GM19324 (cell line): ENCODE results near the gene GPR107.

ENCODE experiments used
- ATAC-seq: cut with Tn5 transposase; IDR thresholded peaks from one replicate; pipeline ENCODE4 v1.9.1; 2021; ENCODE audit warnings: mild to moderate bottlenecking, moderate library complexity; ENCODE audit not compliant: unreplicated experiment, low FRiP score

GPR107 gene

GRCh38 chr9:130126721-130127433 lies 73.2 kb downstream of the GPR107 start:
- no peak for ATAC-seq

GRCh38 chr9:130128251-130128650 lies 74.5 kb downstream of the GPR107 start:
- ATAC-seq, result peak; percentile 69

GRCh38 chr9:130128733-130129431 lies 75.2 kb downstream of the GPR107 start:
- ATAC-seq, result no peak

DNA sequence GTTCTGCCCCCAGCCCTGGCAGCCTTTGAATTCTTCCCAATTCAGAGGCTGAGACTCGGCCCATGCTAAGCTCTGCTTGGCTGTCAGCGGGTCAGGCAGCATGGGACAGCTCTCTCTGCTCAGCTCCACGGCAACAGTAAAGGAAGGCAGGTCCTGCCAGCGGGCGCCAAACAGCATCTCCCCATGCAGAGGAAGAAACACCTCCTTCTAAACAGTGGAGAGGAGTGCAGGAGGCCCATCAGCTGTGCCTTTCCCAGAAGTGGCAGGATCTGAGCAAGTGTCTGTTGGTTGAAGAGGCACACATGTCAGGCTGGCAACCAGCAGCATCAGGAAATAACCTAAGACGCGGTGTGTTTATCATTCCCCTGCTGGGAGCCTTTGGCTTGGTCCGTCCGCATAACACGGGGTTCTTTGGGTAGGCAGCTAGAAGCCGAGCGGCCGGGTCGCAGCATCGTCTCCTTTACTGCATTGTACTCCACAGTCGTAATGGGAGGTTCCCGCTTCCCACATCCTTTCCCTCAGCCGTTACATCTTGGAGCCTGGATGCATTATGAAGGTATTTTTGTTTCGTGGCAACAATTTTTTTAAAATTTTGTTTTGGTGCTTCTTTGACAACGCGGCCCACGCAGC lies 75.8 kb downstream of the GPR107 start:
- ATAC-seq, result no peak

DNA sequence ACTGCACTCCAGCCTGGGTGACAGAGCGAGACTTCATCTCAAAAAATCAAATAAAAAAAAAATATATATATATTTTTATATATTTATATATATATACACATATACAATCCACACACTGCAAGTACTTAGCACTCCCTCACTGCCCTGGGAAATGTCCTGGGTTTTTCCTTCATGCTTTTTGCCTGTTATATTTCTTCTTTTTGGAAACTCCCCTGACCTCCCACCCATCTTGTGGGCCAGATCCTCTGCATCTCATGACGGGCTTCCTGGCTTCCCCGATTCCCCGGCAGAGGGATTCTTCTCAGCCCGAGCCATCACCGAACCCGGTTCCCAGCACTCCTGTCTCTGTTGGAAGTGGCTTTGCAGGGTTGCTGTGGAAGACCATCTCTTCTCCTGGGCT lies 79.0 kb downstream of the GPR107 start:
- ATAC-seq, result no peak

GRCh38 chr9:130137081-130137640 lies 83.5 kb downstream of the GPR107 start:
- no peak for ATAC-seq

GRCh38 chr9:130137641-130138081 lies 84.0 kb downstream of the GPR107 start:
- ATAC-seq, result no peak

DNA sequence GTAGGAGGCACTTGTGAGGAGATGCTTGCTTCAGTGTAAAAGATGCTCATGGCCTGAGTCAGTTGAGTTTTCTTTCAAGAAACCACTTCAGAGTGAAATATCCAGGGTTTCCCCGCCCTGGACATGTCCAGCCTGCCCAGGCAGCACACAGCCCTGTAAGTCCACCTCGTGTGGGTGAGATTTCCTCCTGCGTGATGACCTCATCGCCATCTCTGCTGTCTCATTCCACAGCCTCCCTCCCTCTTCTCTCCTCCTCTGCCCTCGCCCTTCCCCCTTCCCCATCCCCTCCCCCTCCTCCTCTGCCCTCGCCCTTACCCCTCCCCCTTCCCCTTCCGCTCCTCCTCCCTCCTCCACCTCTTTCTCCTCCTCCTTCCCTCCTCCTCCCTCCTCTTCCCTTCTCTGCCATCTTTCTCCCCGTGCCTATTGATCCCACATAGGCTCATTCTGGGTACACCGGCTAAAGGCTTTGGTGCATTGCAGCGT lies 84.5 kb downstream of the GPR107 start:
- ATAC-seq, result no peak

GRCh38 chr9:130138791-130139190 lies 85.1 kb downstream of the GPR107 start:
- no peak for ATAC-seq

DNA sequence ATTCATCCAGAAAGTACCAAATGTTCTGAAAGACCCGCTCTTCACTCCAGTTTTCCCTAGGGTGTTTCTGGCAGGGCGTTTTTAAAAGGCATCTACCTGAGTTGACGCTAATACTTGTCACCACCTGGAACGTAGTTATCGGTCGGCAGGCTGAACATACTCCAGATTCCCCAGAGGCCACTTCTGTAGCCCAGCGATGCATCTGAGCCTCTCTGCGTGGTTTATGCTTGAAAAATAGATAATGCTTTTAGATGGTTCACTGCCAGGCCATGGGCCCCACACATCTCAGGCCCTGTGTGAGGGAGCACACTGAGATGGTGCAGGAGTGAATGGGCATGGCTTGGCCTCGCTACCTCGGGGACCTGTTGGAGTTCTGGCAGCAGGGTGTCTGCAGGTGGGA lies 85.5 kb downstream of the GPR107 start:
- no peak for ATAC-seq

DNA sequence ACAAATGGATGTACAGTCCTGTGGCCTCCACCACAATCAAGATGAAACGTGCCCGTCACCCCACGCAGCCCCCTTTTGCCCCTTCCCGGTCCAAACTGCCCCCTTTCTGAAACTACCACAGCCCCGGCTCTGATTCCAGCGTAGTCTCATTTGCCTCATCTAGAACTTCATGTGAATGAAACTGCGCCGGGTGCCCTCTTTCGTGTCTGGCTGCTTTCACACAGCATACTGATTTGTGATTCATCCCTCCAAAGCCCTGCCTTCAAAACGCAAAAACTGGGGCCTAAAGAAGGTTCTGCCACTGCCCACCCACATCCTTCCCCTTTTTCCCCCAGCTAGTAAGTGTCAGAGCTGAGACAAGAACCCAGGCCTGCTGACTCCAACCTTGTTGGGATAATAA lies 87.0 kb downstream of the GPR107 start:
- ATAC-seq, result no peak

- ATAC-seq, result no peak
Measured at GRCh38 chr9:130142056-130142455, 88.3 kb downstream of the GPR107 start.

DNA sequence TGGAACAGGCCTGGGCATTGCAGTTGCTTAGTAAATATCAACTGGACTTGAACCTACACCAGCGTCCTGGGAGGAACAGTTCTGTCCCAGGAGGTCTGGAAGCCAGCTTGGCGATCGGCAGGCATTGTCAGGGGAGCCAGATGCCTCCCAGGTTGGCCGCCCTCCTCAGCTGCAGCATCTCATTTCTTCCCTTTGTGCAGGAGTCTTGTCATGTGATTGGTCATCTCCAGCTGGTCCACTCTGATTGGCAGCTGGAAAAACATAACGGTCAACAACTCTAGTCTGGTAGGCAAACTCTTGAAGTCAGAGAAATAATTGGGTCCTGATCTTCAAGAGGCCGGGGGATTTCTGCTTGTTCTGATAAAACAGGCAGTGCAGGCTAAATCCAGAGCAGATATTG lies 88.9 kb downstream of the GPR107 start:
- ATAC-seq, result no peak

DNA sequence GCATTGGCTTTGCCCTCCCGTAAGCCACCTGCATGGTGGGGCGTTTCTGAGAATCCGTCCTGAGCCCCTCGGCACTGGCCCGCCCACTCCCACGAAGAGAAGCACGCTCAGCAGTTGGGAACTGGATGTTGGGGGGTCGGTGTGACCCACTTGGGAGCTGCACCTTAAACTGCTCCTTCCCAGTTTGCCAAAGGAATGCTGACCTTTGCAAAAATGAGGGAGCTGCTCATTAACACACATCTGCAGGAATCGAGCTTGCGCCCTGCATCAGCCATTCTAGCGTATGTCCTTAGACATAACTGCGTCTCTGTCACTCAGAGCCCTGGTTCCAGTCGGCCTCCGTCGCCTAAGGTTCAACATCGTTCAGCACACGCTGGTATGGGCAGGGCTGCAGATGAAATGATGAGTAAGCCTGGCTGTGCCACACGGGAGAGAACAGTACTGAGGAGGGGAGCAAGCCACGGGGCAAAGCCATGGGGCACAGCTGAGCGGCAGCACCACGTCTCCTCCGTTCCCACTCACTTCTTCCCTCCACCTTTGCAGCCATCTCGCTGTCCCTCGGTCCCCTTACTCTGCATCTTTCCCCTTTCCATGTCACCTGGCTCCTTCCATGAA lies 89.7 kb downstream of the GPR107 start:
- no peak for ATAC-seq

GRCh38 chr9:130143958-130144366 lies 90.3 kb downstream of the GPR107 start:
- no peak for ATAC-seq

- ATAC-seq, result no peak
Measured at GRCh38 chr9:130144703-130145102, 91.0 kb downstream of the GPR107 start.

- no peak for ATAC-seq
Measured at GRCh38 chr9:130145658-130146057, 92.0 kb downstream of the GPR107 start.

GRCh38 chr9:130147198-130147597 lies 93.5 kb downstream of the GPR107 start:
- ATAC-seq, result no peak

DNA sequence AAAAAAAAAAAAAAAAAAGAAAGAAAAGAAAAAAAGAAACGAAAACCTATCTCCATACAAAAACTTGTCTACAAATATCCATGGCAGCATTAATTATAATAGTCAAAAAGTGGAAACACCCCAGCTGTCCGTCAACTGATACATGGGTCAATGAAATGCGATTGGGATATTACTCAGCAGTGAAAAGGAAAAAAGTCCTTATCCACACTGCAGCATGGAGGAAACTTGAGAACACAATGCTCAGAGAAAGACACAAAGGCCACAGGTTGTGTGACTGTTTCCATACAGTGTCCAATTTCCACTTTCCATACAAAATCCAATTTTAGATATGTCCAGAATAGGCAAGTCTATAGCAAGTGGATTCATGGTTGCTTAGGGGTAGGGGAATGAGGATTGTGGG lies 94.2 kb downstream of the GPR107 start:
- ATAC-seq, result no peak

DNA sequence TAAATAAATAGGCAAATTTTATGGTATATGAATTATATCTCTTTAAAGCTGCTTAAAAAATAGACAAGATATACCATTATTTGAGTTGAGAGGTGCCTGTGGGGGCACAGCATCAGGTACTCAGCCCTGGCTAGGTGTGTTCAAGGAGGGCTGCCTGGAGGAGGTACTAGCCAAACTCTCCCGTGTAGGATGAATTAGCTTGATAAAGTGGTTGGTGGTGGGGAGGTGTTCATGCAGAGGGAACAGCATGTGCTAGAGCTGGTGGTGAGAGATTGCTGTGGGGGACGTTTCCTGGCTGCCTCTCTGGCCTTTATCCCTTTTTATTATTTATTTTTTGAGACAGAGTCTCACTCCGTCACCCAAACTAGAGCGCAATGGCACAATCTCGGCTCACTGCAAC lies 95.3 kb downstream of the GPR107 start:
- ATAC-seq, result no peak
